ENCODE measurements around the gene IQGAP2.
"Not testable (repeated sequence)": the region's sequence is repeated elsewhere in the genome, so short reads cannot be mapped to it uniquely, and the experiment has no call there.

The IQGAP2 gene

DNA sequence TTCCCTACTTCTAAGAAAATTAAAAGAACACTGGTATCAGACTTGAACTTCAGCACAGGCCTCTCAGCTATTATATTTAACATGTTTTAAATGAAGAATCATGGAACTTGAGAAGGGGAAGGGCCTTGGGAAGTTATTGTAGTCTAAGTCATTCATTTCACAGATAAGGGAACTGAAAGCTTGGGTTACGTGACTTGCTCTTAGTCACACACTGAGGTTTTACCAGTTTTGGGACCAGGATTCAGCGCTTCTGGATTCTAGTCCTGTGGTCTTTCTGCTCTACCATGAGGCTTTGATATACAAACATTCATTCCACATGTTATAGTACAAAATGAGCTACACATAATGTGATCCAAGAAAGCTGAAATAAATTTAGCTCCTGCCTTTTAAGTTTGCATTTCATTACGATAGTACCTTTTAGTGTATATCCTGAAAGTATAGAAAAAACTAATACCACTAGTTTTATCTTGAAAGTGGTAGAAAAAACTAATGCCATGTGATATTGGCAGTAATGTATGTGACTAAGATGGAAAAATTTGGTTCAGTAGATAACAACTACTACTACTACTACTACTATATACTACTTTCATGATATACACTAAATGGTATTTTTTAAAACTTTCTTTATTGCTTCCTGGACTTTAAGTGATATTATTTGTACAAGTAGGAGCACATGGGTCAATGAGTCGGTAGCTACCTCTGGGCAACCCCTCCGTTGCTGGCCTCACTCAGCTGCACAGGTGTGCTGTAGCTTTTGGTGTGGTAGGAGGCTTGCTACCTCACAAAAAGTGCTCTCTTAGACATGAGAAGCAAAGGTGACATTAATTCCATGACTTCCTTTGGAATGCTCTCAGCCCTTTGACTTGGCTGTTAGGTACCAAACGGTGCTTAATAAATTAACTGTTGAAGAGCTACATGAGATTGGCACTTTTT is 179.4 kb downstream of the IQGAP2 start:
- peak; percentile 5 for DNase-seq

DNA sequence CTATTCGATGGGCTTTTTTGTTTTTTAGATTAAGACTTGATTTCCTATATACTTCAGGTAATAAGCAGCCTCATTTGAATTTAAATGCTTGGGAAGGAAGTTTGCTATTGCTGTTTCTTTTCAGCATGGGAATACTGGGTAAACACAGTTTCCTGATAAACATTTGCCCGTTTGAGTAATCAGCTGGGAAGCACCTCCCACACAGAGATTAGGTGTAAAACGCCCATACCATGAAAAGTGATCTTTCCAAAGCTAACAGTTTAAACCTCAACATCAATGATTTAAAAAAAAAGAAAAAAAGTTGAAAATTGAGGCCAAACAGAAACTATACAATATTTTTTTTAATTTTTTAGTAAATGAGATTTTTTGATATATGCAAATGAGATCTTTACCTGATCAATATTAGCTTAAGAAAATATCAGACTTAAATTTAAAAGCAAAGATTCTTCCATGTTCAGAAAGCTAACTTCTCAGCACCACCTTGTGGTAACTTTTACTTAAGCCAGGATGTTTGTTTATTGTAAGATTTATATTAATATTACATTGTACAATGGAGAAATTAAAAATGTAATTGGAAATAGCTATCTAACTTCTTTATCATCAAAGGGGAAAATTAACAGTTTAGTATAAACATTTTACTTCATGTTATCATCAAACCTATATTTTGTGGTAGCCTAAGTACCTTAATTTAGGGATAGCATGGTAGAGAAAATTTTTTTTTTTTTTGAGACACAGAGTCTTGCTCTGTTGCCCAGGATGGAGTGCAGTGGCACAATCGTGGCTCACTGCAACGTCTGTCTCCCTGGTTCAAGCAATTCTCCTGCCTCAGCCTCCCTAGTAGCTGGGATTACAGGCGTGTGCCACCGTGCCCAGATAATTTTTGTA is 180.3 kb downstream of the IQGAP2 start:
- no peak for DNase-seq

DNA sequence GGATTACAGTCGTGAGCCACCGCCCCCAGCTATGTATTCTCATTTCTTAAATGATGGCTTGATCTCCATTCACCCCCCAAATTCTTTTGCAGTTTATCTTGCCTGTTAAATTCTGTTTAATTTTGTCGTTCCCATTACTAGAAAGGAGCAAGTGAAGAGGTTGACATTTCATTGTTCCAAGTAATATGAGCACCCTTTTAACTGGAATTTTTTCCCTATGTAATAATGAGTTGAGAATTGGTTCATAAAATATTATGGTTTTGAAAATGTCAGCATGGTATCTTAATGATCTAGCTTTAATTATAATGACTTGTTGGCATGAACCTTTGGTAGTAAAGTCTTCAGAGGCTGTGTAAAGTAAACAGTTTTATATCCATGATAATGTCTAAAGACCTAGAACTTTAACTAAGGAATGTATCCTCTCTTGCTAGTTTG is 182.7 kb downstream of the IQGAP2 start:
- no peak for DNase-seq

DNA sequence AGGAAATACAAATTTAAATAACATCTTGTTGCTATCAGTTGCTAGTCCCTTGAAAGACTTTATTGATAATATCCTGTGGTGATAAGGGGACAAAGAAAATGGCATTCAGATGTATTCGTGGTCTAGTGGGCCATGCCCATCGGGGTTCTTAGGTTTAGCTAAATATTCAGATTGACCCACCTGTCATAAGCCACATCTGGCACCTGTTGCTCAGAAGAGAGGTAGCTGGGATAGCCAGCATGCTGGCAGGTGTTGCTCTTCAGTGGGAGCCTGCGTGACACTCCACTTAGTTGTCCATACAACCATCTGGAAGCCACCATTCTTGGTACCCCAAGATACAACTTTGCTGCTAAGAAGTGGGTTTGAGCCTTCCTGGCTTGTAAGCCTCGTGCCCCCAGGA is 183.4 kb downstream of the IQGAP2 start:
- no peak for DNase-seq

DNA sequence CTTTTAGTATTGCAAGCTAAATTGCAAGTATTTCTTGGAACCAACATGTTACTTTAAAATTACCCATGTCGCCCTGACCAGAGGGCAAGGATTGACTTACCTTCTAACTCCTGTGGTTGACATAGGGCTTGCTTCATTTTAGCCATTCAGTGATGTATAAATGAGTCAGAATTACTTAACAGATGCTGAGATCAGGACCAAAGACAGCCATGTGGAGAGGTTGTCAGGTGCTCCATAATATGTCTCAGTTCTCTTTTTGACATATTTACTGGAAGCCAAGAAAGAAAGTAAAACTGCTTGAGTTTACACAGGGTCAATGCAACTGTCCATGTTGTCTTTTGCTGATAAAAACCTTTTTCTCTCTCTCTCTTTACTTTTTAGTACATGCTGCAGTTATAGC is 186.9 kb downstream of the IQGAP2 start:
- DNase-seq = no peak

DNA sequence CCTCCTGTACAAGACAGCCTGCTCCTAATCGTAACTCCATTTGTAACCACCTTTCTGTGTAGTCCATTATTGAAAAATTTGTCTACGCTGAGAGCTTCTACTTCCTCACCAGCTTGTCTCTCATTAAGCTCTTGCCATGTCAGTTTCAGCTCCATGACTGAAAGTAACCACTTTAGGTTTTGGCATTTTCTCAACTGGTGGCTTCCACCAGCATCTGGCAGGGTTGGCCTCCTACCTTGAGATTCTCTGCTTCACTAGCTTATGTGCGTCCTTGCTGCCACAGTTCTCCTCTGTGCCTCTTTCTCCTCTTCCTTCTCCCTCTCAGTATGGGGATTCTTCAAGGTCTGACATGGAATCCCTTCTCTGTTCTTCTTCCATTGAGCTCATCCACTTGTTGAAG is 188.3 kb downstream of the IQGAP2 start:
- DNase-seq = no peak

DNA sequence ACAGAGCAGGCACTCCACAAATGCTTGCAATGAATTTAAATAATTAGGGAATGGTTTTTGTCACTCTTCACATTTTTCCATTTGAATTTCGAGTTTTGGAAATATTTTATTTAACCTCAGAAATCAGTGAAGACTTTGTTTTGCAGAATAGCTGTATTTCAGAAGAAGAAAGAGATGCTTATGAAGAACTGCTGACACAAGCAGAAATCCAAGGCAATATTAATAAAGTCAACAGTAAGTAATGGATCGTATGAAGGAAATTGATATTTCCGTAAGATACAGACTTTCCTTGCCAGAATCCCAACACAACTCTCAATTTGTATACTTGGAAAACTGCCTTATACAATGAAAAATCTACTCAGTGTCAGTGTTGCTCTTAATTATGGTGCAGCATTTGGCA is 189.6 kb downstream of the IQGAP2 start:
- no peak for DNase-seq

DNA sequence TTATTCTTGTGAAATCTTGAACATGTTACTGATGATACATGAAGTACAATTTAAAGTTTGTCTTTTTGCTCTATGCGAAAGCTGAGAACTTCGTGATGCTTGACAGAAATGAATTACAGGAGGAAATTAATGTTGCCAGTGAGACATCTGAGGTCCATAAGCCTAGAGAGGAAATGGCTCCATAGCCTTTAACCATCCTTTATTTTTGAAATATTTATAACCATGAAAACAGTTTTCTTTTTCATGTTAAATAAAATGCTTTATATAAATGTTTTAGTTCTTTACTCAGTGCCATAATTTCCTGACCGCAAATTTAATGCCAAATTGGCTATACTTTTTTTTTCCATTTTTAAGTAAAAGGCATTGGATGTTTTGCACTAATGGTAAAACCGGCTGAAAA is 191.0 kb downstream of the IQGAP2 start:
- no peak for DNase-seq

DNA sequence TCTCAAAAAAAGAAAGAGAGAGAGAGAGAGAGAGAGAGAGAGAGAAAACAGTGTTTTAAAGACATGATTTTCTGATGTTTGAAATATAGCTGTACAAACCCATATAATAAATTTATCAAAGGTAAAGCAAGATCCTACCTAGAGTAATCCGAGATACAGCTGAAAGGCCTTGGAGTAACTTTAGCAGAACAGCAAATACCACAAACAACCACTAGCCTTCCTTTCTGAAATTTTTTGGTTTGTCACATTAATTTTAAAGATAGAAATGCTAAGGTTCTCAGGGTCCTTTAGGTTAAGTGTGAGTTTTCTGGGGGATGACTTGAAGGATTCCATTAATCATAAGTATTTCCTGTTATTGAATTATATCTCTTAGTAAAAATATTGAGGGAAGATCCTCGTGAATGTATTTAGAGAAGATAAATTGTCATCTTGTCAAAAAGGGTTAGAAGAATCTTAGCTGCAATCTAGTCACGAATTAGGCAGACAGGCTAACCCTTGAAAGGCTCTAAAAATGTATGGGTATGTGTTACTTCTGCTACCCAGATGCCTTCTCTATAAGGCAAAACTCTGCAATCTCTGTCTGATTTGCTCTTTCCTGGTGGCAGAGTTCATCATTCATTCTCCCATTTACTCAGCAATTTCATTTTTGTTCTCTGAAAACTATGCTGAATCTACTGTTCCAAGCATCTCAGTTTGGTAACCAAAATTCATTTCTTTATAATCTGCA is 192.8 kb downstream of the IQGAP2 start:
- no peak for DNase-seq

DNA sequence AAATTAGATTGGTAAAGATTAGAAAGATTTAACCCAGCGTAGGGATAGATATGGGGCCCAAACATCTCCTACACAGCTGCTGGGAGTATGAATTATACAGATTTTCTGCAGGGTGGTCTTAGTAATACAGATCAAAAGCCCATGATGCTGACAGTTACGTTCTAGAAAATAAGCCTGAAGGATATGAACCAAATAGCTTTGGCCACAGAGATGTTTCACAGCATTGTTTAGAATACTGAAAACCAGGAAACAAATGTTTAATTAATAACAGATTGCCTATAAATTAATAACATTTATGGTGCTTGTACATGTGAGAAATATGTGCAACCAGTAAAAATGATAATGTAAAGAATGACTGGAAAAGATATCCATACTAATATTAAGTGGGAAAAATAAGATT is 195.4 kb downstream of the IQGAP2 start:
- no peak for DNase-seq

DNA sequence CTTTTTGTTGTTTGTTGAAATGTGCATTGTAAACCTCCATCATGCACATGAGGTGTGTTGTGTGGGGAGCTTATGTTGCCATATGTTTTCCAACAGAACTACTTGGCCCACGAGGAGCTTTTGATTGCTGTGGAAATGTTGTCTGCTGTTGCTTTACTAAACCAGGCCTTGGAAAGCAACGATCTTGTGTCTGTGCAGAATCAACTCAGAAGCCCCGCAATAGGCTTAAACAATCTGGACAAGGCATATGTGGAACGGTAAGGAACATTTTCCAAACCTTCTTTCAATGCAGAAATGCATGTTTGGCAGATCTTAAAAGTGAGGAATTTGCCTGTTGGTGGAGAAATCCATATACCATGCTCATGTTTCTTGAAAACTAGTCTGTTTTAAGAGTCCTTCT is 197.6 kb downstream of the IQGAP2 start:
- DNase-seq = no peak

DNA sequence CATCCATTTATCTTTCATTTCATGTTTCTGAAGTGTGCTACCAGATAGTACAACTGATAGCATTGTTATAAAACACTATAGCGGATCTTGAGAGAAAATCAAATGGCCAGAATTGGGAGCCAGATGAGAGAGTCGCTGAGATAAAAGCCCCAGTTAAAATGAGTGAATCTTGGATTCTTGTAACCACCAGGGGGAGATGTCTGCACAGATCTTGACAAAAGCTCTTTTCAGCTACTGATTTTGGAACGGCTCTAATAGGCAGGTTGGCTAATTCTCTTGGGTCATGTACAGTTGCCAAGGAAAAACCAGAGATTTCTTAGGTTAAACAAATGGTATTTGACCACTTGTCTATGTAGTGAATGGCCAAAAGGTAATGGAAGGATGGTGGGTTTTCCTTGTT is 198.4 kb downstream of the IQGAP2 start:
- no peak for DNase-seq

DNA sequence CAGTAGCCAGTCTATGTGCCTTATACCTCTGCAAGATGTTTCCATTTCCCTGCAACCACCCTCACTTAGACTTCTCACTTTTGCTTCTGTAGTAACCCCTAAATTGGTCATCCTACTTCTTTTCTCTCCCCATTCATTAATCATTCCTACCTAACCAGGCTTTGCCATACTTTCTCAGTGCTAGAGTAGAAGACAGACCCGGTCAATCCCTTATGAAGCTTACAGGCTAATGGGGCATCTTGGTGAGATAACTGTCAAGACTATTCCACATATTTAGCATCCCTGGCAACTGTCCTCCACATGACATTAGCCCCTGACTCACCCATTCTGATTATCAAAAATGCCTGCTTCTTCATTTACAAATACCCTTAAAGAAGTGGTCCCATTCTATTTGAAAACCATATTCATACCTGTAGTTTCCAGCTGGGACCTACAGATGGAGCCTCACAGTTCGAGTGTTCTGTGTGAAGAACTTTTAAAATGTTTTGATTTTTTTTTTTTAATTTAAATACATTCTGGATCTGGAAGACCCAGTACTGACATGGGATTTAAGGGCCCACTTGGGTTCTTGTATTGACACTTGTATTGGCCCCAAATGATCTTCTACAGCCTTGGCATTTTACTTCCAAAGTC is 199.1 kb downstream of the IQGAP2 start:
- DNase-seq = no peak

DNA sequence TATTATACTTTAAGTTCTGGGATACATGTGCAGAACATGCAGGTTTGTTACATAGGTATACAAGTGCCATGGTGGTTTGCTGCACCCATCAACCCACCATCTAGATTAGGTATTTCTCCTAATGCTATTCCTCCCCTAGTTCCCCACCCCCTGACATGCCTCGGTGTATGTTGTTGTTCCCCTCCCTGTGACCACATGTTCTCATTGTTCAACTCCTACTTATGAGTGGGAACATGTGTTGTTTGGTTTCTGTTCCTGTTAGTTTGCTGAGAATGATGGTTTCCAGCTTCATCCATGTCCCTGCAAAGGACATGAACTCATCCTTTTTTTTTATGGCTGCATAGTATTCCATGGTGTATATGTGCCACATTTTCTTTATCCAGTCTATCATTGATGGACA is 200.9 kb downstream of the IQGAP2 start:
- not testable (repeated sequence) for DNase-seq

DNA sequence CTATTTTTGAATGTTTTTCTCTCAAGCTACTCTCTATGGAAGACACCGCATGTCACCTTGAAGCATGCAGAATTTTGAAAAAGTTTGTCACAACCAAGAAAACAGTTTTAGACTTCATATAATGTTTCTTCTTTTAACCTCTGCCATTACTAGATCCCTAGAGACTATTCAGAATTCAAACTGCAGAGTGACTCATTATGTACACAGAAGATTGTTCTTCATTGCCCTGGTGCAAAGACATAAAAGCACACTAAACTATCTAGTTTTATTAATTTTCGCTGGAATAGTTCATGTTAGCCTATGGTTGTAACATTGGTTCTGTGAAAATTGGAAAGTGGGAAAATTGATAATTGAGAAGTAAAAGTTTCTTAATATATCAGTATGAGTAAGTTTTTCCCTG is 201.8 kb downstream of the IQGAP2 start:
- no peak for DNase-seq

DNA sequence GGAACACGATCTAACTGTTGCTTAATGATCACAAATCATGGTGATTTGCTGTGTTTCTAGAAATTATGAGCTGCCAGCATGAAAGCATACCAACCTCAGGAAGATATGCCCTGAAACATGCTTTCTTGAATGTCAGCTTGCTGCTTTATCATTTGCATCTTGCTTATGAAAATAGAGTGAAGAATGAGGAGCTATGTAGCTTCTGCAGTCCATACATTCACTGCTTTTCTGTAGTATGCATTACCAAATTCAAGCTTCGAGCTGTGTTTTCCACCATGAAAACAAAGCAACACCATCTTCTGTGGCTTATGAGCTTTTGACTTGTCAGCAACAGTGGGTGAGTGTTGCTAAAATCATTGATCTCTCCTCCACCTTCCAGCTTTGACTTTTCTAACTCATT is 203.6 kb downstream of the IQGAP2 start:
- DNase-seq = no peak

DNA sequence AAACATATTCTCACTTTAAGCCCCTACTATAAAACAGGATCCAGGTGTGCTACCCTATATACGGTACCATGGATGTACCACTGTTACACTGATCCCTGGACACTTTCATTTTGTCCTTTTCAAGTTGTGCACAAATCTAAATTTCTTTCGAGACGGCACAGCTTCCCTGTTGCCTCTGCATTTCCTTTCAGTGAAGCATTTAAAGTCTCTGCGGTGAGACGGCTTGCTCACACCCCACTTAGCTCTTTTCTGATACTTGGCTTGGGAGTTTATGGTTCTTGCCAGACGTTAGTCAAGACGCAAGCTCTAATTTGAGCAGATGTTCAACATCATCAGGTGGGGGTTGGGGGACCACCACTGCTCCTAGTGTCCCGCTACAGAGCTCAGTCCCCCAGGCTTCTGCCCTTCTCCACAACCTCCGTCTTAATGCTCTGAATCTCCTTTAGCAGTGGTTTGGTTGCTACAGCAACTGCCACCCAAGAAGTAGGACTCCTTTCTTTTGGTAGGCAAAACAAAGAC is 204.3 kb downstream of the IQGAP2 start:
- DNase-seq = no peak

DNA sequence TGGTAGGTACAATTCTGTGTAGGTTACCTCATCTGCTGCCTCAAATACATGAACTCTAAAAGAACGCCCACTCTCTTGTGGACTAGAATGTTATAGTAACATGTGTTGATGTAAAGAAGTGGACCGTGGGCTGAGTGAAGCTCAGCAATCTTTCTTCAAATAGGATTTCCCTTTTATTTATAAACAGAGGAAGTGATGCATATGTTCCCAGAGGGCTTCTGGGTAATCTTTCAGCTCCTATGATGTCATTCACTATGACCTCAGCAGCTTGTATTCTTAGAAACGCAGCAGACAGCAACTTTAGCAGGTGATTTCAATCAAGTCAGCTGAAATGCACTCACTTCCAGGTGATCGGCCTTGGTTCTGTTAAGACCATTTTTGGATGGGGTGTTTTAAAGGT is 205.7 kb downstream of the IQGAP2 start:
- no peak for DNase-seq

DNA sequence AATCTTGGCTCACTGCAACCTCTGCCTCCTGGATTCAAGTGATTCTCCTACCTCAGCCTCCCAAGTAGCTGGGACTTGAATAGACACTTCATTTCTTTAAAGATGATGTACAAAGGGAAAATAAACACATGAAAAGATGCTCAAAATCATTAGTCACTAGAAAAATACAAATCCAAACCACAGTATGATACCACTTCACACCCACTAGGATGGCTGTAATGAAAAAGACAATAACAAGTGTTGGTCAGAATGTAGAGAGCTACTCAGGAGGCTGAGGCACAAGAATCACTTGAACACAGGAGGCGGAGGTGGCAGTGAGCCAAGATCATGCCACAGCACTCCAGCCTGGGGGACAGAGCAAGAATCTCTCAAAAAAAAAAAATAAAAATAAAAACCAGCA is 207.1 kb downstream of the IQGAP2 start:
- DNase-seq = no peak

DNA sequence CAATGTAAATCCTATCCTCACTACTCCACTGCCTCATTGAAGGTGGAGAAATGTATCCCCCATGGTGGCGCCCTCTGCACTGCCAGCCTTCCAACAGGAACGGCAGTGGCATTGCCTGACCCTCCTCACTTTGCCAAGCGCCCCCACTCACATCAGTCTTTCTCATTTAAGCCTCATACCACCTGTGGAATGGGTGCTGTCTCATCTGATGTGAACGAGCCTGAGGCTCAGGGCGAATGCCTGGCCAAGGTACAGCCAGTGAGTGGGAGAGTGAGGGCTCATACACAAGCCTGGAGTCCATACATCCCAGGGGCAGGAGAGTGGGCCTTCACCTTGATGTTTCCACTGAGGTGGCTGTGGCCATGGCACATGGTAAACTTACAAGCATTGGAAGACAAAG is 209.9 kb downstream of the IQGAP2 start:
- DNase-seq = no peak

DNA sequence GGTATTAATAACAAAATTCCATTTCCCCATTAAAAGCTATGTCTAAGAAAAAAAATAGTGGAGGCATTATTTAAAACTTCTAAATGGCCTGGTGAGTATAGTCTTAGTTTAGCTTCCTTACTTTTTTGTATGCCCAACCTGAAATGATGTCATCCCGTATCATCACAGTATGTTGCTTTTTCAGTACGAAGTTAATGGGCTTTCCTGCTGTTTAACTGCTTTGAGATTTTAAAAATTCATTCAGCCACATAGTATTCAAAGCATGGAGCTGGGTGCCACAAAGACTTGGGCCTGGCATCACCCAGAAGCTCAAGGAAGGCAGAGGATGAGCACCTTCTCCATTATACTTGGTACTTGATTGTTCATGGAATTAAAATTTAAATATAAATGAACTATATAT is 212.7 kb downstream of the IQGAP2 start:
- no peak for DNase-seq

DNA sequence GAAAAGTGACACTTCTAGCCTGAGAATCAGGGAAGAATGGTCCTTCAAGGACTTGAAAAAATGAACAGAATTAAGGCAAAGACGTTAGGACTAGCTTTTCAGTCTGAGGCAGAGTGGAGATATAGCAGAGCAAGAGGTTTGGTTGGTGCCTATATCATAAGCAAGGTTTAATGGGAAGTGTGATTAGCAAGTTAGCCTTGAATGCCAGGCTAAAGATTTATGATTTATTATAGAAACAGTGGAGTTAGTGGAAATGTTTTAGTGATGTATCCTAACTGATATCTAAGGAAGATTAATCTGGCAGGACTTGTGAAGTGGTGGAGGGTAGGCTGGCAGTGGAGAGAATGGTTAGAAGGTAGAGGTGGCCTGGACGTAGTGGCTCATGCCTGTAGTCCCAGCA is 213.1 kb downstream of the IQGAP2 start:
- DNase-seq = no peak

DNA sequence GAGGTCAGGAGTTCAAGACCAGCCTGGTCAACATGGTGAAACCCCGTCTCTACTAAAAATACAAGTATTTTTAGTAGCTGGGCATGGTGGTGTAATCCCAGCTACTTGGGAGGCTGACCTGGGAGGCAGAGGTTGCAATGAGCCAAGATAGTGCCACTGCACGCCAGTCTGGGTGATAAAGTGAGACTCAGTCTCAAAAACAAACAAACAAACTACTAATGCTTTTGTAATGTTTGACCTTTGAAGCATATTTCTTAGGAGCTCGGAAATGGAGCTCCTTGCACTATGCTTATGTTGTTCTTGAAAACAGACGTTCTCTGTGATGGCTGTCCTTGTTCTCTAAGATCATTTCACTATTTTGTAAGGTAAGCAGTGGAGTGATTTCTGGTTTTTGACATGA is 214.1 kb downstream of the IQGAP2 start:
- DNase-seq = no peak
